Transverse colon (tissue), 4 donors: ENCODE results near the gene CNTN4. TPM values are rescaled to one million over a fixed set of nuclear protein-coding genes. Genes with fewer than 3 reads are reported as not detected.

ENCODE experiments used
- DNase-seq: peaks from one replicate; pipeline ENCODE4 v3.0.0-alpha.2; 2019
- H3K27ac ChIP-seq, 4 donors: fragments of 200-600 bp; sonication (generic); 2 replicates each; pipeline ENCODE4 v1.5.1; 2016 to 2018; ENCODE audit warnings: inconsistent platforms in 4 of 4
- H3K27me3 ChIP-seq: fragments of 200-600 bp; sonication (generic); 2 replicates; pipeline ENCODE4 v1.5.1; 2017; ENCODE audit warnings: inconsistent platforms
- H3K36me3 ChIP-seq, 4 donors: fragments of 200-600 bp; sonication (generic); 2 replicates each; pipeline ENCODE4 v1.5.1; 2017 to 2019; ENCODE audit warnings: inconsistent platforms in 4 of 4
- H3K4me1 ChIP-seq, 4 donors: fragments of 200-600 bp; sonication (generic); 2 replicates each; pipeline ENCODE4 v1.5.1; 2017 to 2020; ENCODE audit warnings: inconsistent platforms in 4 of 4
- H3K4me3 ChIP-seq, 4 donors: fragments of 200-600 bp; sonication (generic); 1 replicate in 1 of 4; 2 replicates in 3 of 4; pipeline versions ENCODE4 v1.5.1 to v1.6.1; 2017 to 2019; ENCODE audit warnings: inconsistent platforms in 4 of 4
- H3K9me3 ChIP-seq, 2 donors: fragments of 200-600 bp; sonication (generic); 2 replicates each; pipeline ENCODE4 v1.5.1; 2017 to 2019; ENCODE audit warnings: inconsistent platforms in 2 of 2
- EP300 ChIP-seq: sonication (generic); formaldehyde crosslinking; IDR thresholded peaks from one replicate; pipeline ENCODE4 v1.6.1; 2017; ENCODE audit warnings: antibody characterized with exemption, low read depth
- POLR2A ChIP-seq: fragments of 450-650 bp; IDR thresholded peaks from one replicate; pipeline ENCODE4 v1.6.1; 2016; ENCODE audit warnings: antibody characterized with exemption, mild to moderate bottlenecking, moderate library complexity
- POLR2AphosphoS5 ChIP-seq, 3 donors: sonication (generic); formaldehyde crosslinking; IDR thresholded peaks; one replicate each; pipeline ENCODE4 v1.6.1; 2016; ENCODE audit warnings: antibody characterized with exemption in 3 of 3
- WGBS, 2 donors: methylation state at CpG; one replicate each; pipeline ENCODE4 v1.1.5; 2018; ENCODE audit warnings: low coverage in 1 of 2; 5-methylcytosine and 5-hydroxymethylcytosine counted together
- in situ Hi-C, 4 donors: fragments of 200-750 bp; cut with MboI; loops; one replicate each; pipeline versions ENCODE4 v1.15.0 to v1.15.1; 2017; ENCODE audit warnings: low sequenced_read_pairs in 3 of 4, low pct_ligation_motif_present in 1 of 4, low pct_unique_long_range_greater_than_20kb in 1 of 4
- intact Hi-C: fragments of 100-400 bp; cut with DNase I; formaldehyde crosslinking; loops from one replicate; pipeline ENCODE4 v1.15.1; 2023; ENCODE audit warnings: low total_unique reads
- total RNA-seq, 4 donors: library from RNA; depleted of rRNA; stranded (reverse); fragments of >200 nt; gene quantifications; one replicate each; pipeline ENCODE4 v1.1.0, GENCODE V29; 2016
- TF ChIP-seq, protein P1 (sequence below), 5 experiments: fragments of 200-600 bp in 3 of 5; fragments of 450-650 bp in 2 of 5; sonication (generic) in 3 of 5; IDR thresholded peaks; 1 replicate in 2 of 5; 2 replicates in 3 of 5; pipeline ENCODE4 v1.5.1; 2016 to 2017; ENCODE audit warnings: antibody characterized with exemption in 5 of 5, inconsistent platforms in 3 of 5, mild to moderate bottlenecking in 2 of 5, moderate library complexity in 1 of 5

CNTN4 gene
- total RNA-seq, 4 donors from 2014 or later = 17.6 to 49.0 (median 17.8) TPM

DNA sequence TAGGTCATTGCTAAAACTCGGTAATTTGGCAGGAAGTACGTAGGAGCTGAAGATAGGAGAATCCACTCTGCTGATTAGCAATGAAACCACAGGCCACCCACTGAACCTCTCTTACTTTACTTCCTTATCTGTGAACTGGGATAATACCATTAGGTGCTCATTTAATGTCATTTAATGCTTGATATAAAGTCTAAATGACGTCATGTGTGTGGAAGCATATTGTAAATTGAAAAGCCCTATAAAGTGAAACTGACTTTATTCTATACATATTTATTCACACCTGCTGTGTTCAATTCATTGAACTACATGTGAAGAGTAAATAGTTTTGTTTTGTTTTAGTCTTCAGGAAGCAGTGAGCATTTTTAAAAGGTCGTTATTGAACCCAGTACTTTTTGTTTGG is 137.5 kb downstream of the CNTN4 start:
- Histone ChIP-seq H3K27me3 (no peaks in the 10 kb centered on the region), H3K4me3 (no peak overlapping the region), H3K36me3 (no peaks in the 10 kb centered on the region), H3K27ac (no peak overlapping the region), H3K9me3 (no peaks in the 10 kb centered on the region), H3K4me1 (no peaks in the 10 kb centered on the region)
- in situ Hi-C loops = no loop called here
- no peak for DNase-seq
- TF ChIP-seq EP300 = no peak
- TF ChIP-seq POLR2A = no peak
- TF ChIP-seq, protein P1, sequence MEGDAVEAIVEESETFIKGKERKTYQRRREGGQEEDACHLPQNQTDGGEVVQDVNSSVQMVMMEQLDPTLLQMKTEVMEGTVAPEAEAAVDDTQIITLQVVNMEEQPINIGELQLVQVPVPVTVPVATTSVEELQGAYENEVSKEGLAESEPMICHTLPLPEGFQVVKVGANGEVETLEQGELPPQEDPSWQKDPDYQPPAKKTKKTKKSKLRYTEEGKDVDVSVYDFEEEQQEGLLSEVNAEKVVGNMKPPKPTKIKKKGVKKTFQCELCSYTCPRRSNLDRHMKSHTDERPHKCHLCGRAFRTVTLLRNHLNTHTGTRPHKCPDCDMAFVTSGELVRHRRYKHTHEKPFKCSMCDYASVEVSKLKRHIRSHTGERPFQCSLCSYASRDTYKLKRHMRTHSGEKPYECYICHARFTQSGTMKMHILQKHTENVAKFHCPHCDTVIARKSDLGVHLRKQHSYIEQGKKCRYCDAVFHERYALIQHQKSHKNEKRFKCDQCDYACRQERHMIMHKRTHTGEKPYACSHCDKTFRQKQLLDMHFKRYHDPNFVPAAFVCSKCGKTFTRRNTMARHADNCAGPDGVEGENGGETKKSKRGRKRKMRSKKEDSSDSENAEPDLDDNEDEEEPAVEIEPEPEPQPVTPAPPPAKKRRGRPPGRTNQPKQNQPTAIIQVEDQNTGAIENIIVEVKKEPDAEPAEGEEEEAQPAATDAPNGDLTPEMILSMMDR (IDR thresholded peaks at IDR 0.05) = no peak
- TF ChIP-seq POLR2AphosphoS5 (IDR thresholded peaks at IDR 0.05) = no peak
- intact Hi-C loops = no loop called here
- 71 to 83% methylated on average over 4 of the region's 4 CpGs for WGBS, 2 donors

DNA sequence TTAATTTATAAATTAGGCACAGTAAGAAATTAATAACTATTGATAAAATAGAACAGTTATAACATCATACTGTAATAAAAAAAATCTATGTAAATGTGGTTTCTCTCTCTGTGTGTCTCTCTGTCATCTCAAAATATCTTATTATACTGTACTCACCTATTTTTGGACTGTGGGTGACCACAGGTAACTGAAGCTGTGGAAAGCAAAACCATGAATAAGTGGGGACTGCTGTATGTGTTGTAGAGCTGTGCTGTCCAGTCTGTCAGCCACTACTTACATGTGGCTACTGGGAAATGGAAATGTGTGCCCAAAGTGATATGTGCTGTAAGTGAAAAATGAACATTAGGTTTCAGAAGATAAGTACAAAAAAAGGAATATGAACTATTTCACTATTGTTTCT is 145.5 kb downstream of the CNTN4 start:
- H3K4me1 ChIP-seq = no peaks in the 10 kb centered on the region
- in situ Hi-C loops = no loop called here
- H3K27me3 ChIP-seq = no peaks in the 10 kb centered on the region
- intact Hi-C loops = no loop called here
- no peak overlapping the region for H3K27ac ChIP-seq
- no peak overlapping the region for H3K4me3 ChIP-seq
- TF ChIP-seq EP300 (no peak), POLR2A (no peak), POLR2AphosphoS5 (IDR thresholded peaks at IDR 0.05) (no peak)
- TF ChIP-seq, protein P1 (IDR thresholded peaks at IDR 0.05) = no peak
- no peaks in the 10 kb centered on the region for H3K9me3 ChIP-seq
- H3K36me3 ChIP-seq = no peaks in the 10 kb centered on the region
- no peak for DNase-seq

GRCh38 chr3:2246873-2247648 is 148.4 kb downstream of the CNTN4 start:
- no peaks in the 10 kb centered on the region for H3K36me3 ChIP-seq
- no peaks in the 10 kb centered on the region for H3K27me3 ChIP-seq
- no peak overlapping the region for H3K27ac ChIP-seq
- no peaks in the 10 kb centered on the region for H3K4me1 ChIP-seq
- intact Hi-C loops (no loop called here), in situ Hi-C loops (no loop called here)
- no peak overlapping the region for H3K4me3 ChIP-seq
- DNase-seq = no peak
- TF ChIP-seq, protein P1 (IDR thresholded peaks at IDR 0.05) = no peak
- TF ChIP-seq POLR2AphosphoS5 (IDR thresholded peaks at IDR 0.05) (no peak), EP300 (no peak), POLR2A (no peak)
- no peaks in the 10 kb centered on the region for H3K9me3 ChIP-seq
- 83% methylated on average over 6 of the region's 6 CpGs for WGBS, 2 donors

DNA sequence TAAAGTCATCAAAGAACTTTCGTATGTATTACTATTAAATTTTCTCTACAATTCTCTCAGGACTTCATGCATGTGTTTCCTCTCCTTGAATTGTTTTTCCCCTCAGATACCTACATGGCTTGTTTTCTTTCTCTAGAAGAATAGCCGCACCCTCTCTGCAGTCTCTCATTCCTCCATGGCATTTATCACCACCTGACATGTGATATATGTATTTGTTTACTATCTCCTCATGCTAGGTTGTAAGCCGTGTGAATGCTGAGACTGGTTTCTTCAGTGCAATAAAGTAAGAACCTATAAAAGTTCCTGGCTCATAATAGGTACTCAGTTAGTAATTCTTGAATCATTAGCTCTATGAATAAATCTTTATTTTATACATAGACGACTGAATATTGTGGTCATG is 149.2 kb downstream of the CNTN4 start:
- Histone ChIP-seq H3K27me3 (no peaks in the 10 kb centered on the region), H3K4me1 (no peaks in the 10 kb centered on the region), H3K36me3 (no peaks in the 10 kb centered on the region), H3K27ac (no peak overlapping the region), H3K4me3 (no peak overlapping the region), H3K9me3 (no peaks in the 10 kb centered on the region)
- TF ChIP-seq EP300 = no peak
- TF ChIP-seq POLR2A = no peak
- TF ChIP-seq, protein P1 (IDR thresholded peaks at IDR 0.05) = no peak
- TF ChIP-seq POLR2AphosphoS5 (IDR thresholded peaks at IDR 0.05) = no peak
- in situ Hi-C loops (no loop called here), intact Hi-C loops (no loop called here)
- 53 to 55% methylated on average over 4 of the region's 4 CpGs for whole genome bisulfite sequencing, 2 donors
- no peak for DNase-seq
